Measurements from ENCODE around the gene SH3GL2.
"Not testable (repeated sequence)": the region's sequence is repeated elsewhere in the genome, so short reads cannot be mapped to it uniquely, and the experiment has no call there.

SH3GL2 gene

GRCh38 chr9:17760250-17760649 is 181.4 kb downstream of the SH3GL2 start:
- no peak for DNase-seq

- DNase-seq: peak; percentile 32
These were observed 183.3 kb downstream of the SH3GL2 start for GRCh38 chr9:17761984-17762676.

- no peak for DNase-seq
These were observed 185.4 kb downstream of the SH3GL2 start for GRCh38 chr9:17764306-17764705.

GRCh38 chr9:17765131-17765530 is 186.3 kb downstream of the SH3GL2 start:
- DNase-seq: not testable (repeated sequence)

GRCh38 chr9:17772223-17772622 is 193.4 kb downstream of the SH3GL2 start:
- no peak for DNase-seq

- DNase-seq: no peak
These were observed 196.8 kb downstream of the SH3GL2 start for GRCh38 chr9:17775656-17776055.

- DNase-seq: peak; percentile 57
These were observed 197.9 kb downstream of the SH3GL2 start for GRCh38 chr9:17776735-17777134.

GRCh38 chr9:17777465-17777864 is 198.6 kb downstream of the SH3GL2 start:
- no peak for DNase-seq

- DNase-seq: no peak
These were observed 203.7 kb downstream of the SH3GL2 start for GRCh38 chr9:17782430-17783149.

- no peak for DNase-seq
These were observed 204.4 kb downstream of the SH3GL2 start for GRCh38 chr9:17783227-17783626.

GRCh38 chr9:17789316-17789715 is 210.4 kb downstream of the SH3GL2 start:
- no peak for DNase-seq

- no peak for DNase-seq
These were observed 215.1 kb downstream of the SH3GL2 start for GRCh38 chr9:17793713-17794622.

- no peak for DNase-seq
These were observed 216.9 kb downstream of the SH3GL2 start for GRCh38 chr9:17795744-17796143.

- DNase-seq: no peak
These were observed 220.5 kb downstream of the SH3GL2 start for GRCh38 chr9:17799369-17799768.

GRCh38 chr9:17800418-17800817 is 221.6 kb downstream of the SH3GL2 start:
- DNase-seq: no peak

- DNase-seq: peak; percentile 44
These were observed 223.5 kb downstream of the SH3GL2 start for GRCh38 chr9:17802249-17802857.

- DNase-seq: peak; percentile 58
These were observed 228.9 kb downstream of the SH3GL2 start for GRCh38 chr9:17807613-17808282.

- no peak for DNase-seq
These were observed 231.5 kb downstream of the SH3GL2 start for GRCh38 chr9:17810317-17810716.

GRCh38 chr9:17810728-17811571 is 232.1 kb downstream of the SH3GL2 start:
- DNase-seq: peak; percentile 76

GRCh38 chr9:17813798-17814197 is 234.9 kb downstream of the SH3GL2 start:
- DNase-seq: no peak

- no peak for DNase-seq
These were observed 237.7 kb downstream of the SH3GL2 start for GRCh38 chr9:17816431-17817027.
